Peyer's patch (tissue), 4 donors: Measurements from ENCODE around the gene SLC6A16.

Source experiments
- POLR2A ChIP-seq, 2 donors: fragments of 450-650 bp; IDR thresholded peaks; one replicate each; pipeline ENCODE4 v1.5.1; 2017; ENCODE audit warnings: antibody characterized with exemption in 2 of 2, mild to moderate bottlenecking in 2 of 2, moderate library complexity in 2 of 2
- TF ChIP-seq, protein P1 (sequence below), 6 experiments: fragments of 450-650 bp in 4 of 6; fragments of 200-600 bp in 2 of 6; sonication (generic) in 1 of 6; IDR thresholded peaks; one replicate each; pipeline ENCODE4 v1.5.1; 2017 to 2019; ENCODE audit warnings: antibody characterized with exemption in 6 of 6, mild to moderate bottlenecking in 3 of 6, moderate library complexity in 1 of 6

DNA sequence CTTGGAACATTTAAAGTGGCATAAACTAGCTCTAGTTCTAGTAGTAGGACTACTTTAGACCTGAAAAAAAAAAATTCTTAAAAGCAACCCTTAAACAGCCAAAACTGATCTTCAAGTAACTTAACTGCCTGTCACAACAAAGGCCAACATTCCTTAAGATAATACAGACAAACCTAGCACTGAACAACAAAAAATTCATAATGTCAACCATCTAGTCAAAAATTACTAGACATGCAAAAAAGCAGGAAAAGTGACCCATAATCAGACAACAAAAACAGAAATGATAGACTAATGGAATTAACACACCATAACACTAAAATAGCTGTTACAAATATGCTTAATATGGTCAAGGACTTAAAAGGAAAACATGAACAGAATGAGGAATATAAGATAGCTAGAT, 6.7 kb downstream of the SLC6A16 start:
- no peak for TF ChIP-seq POLR2A (IDR thresholded peaks at IDR 0.05)
- TF ChIP-seq, protein P1, sequence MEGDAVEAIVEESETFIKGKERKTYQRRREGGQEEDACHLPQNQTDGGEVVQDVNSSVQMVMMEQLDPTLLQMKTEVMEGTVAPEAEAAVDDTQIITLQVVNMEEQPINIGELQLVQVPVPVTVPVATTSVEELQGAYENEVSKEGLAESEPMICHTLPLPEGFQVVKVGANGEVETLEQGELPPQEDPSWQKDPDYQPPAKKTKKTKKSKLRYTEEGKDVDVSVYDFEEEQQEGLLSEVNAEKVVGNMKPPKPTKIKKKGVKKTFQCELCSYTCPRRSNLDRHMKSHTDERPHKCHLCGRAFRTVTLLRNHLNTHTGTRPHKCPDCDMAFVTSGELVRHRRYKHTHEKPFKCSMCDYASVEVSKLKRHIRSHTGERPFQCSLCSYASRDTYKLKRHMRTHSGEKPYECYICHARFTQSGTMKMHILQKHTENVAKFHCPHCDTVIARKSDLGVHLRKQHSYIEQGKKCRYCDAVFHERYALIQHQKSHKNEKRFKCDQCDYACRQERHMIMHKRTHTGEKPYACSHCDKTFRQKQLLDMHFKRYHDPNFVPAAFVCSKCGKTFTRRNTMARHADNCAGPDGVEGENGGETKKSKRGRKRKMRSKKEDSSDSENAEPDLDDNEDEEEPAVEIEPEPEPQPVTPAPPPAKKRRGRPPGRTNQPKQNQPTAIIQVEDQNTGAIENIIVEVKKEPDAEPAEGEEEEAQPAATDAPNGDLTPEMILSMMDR (IDR thresholded peaks at IDR 0.05): no peak
